Upper lobe of left lung (tissue), 4 donors: Measurements from ENCODE around the gene NEURL4.

ENCODE experiments used
- CTCF ChIP-seq, 6 experiments: fragments of 450-650 bp in 4 of 6; fragments of 200-600 bp in 2 of 6; sonication (generic) in 2 of 6; IDR thresholded peaks; one replicate each; pipeline ENCODE4 v1.5.1; 2016 to 2019; ENCODE audit warnings: antibody characterized with exemption in 6 of 6
- EP300 ChIP-seq, 4 donors: sonication (generic); formaldehyde crosslinking; IDR thresholded peaks; one replicate each; pipeline ENCODE4 v1.5.1; 2017; ENCODE audit warnings: antibody characterized with exemption in 4 of 4, control low read depth in 2 of 4
- POLR2A ChIP-seq, 4 donors: fragments of 450-650 bp; IDR thresholded peaks; one replicate each; pipeline ENCODE4 v1.5.1; 2016 to 2017; ENCODE audit warnings: antibody characterized with exemption in 4 of 4, mild to moderate bottlenecking in 2 of 4
- POLR2AphosphoS5 ChIP-seq, 2 donors: sonication (generic); formaldehyde crosslinking; IDR thresholded peaks; one replicate each; pipeline ENCODE4 v1.5.1; 2017; ENCODE audit warnings: antibody characterized with exemption in 2 of 2

- TF ChIP-seq CTCF (IDR thresholded peaks at IDR 0.05) (peak in 2 of 6 experiments; percentile 7 to 9), EP300 (IDR thresholded peaks at IDR 0.05) (peak in 1 of 4 donors; percentile 40), POLR2AphosphoS5 (IDR thresholded peaks at IDR 0.05) (peak in 1 of 2 donors; percentile 21), POLR2A (IDR thresholded peaks at IDR 0.05) (no peak)
Measured at GRCh38 chr17:7281074-7281952, 47.8 kb downstream of the NEURL4 start, which contains the start of gene SLC2A4.
